Measurements from ENCODE around the gene PRR5L.

The PRR5L gene

GRCh38 chr11:36427876-36428275, 131.8 kb downstream of the PRR5L start:
- DNase-seq (ENCODE audit: low read depth in 2 of 2, low spot score in 1 of 2) = no peak

- no peak for DNase-seq (ENCODE audit: low read depth in 2 of 2, low spot score in 1 of 2)
Measured at GRCh38 chr11:36431429-36432092, 135.5 kb downstream of the PRR5L start.

- no peak for DNase-seq (ENCODE audit: low read depth in 2 of 2, low spot score in 1 of 2)
Measured at GRCh38 chr11:36432093-36432469, 136.0 kb downstream of the PRR5L start.

GRCh38 chr11:36432738-36433137, 136.7 kb downstream of the PRR5L start:
- no peak for DNase-seq (ENCODE audit: low read depth in 2 of 2, low spot score in 1 of 2)

GRCh38 chr11:36436064-36436463, 140.0 kb downstream of the PRR5L start:
- no peak for DNase-seq (ENCODE audit: low read depth in 2 of 2, low spot score in 1 of 2)

GRCh38 chr11:36436589-36436988, 140.5 kb downstream of the PRR5L start:
- no peak for DNase-seq (ENCODE audit: low read depth in 2 of 2, low spot score in 1 of 2)

- no peak for DNase-seq (ENCODE audit: low read depth in 2 of 2, low spot score in 1 of 2)
Measured at GRCh38 chr11:36437413-36437812, 141.3 kb downstream of the PRR5L start.

- no peak for DNase-seq (ENCODE audit: low read depth in 2 of 2, low spot score in 1 of 2)
Measured at GRCh38 chr11:36438126-36438525, 142.0 kb downstream of the PRR5L start.

GRCh38 chr11:36441610-36442208, 145.6 kb downstream of the PRR5L start:
- no peak for DNase-seq (ENCODE audit: low read depth in 2 of 2, low spot score in 1 of 2)

- no peak for DNase-seq (ENCODE audit: low read depth in 2 of 2, low spot score in 1 of 2)
Measured at GRCh38 chr11:36443661-36444060, 147.6 kb downstream of the PRR5L start.

- no peak for DNase-seq (ENCODE audit: low read depth in 2 of 2, low spot score in 1 of 2)
Measured at GRCh38 chr11:36446135-36446534, 150.0 kb downstream of the PRR5L start.

- no peak for DNase-seq (ENCODE audit: low read depth in 2 of 2, low spot score in 1 of 2)
Measured at GRCh38 chr11:36447514-36447913, 151.4 kb downstream of the PRR5L start.

- DNase-seq (ENCODE audit: low read depth in 2 of 2, low spot score in 1 of 2) = no peak
Measured at GRCh38 chr11:36447947-36448346, 151.9 kb downstream of the PRR5L start.

- DNase-seq (ENCODE audit: low read depth in 2 of 2, low spot score in 1 of 2) = no peak
Measured at GRCh38 chr11:36449561-36450096, 153.5 kb downstream of the PRR5L start.

- no peak for DNase-seq (ENCODE audit: low read depth in 2 of 2, low spot score in 1 of 2)
Measured at GRCh38 chr11:36450110-36450572, 154.1 kb downstream of the PRR5L start.

GRCh38 chr11:36451045-36451444, 155.0 kb downstream of the PRR5L start:
- no peak for DNase-seq (ENCODE audit: low read depth in 2 of 2, low spot score in 1 of 2)

GRCh38 chr11:36451681-36452080, 155.6 kb downstream of the PRR5L start:
- no peak for DNase-seq (ENCODE audit: low read depth in 2 of 2, low spot score in 1 of 2)

GRCh38 chr11:36452236-36452940, 156.3 kb downstream of the PRR5L start:
- DNase-seq (ENCODE audit: low read depth in 2 of 2, low spot score in 1 of 2) = no peak

- no peak for DNase-seq (ENCODE audit: low read depth in 2 of 2, low spot score in 1 of 2)
Measured at GRCh38 chr11:36452961-36453360, 156.9 kb downstream of the PRR5L start.

GRCh38 chr11:36453678-36454077, 157.6 kb downstream of the PRR5L start:
- DNase-seq (ENCODE audit: low read depth in 2 of 2, low spot score in 1 of 2) = no peak

- DNase-seq (ENCODE audit: low read depth in 2 of 2, low spot score in 1 of 2) = no peak
Measured at GRCh38 chr11:36454551-36454940, 158.5 kb downstream of the PRR5L start.
